Measurements from ENCODE around the gene LIFR. TPM values are rescaled to one million over a fixed set of nuclear protein-coding genes. Genes with fewer than 3 reads are reported as not detected.
A peak's percentile ranks its signal among the peaks of the same experiment; 100 is the strongest.

LIFR gene
- total and polyA plus RNA-seq, 12 donors: 6.0 to 58.8 (median 41.8) TPM

GRCh38 chr5:38581597-38581996 is 25.2 kb upstream of the LIFR start:
- TF ChIP-seq, protein P1, sequence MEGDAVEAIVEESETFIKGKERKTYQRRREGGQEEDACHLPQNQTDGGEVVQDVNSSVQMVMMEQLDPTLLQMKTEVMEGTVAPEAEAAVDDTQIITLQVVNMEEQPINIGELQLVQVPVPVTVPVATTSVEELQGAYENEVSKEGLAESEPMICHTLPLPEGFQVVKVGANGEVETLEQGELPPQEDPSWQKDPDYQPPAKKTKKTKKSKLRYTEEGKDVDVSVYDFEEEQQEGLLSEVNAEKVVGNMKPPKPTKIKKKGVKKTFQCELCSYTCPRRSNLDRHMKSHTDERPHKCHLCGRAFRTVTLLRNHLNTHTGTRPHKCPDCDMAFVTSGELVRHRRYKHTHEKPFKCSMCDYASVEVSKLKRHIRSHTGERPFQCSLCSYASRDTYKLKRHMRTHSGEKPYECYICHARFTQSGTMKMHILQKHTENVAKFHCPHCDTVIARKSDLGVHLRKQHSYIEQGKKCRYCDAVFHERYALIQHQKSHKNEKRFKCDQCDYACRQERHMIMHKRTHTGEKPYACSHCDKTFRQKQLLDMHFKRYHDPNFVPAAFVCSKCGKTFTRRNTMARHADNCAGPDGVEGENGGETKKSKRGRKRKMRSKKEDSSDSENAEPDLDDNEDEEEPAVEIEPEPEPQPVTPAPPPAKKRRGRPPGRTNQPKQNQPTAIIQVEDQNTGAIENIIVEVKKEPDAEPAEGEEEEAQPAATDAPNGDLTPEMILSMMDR (IDR thresholded peaks at IDR 0.05): no peak
- Histone ChIP-seq H3K27me3 (no peaks in the 10 kb centered on the region), H3K9me3 (no peaks in the 10 kb centered on the region), H3K27ac (no peak overlapping the region), H3K4me1 (peaks cover 0 to 8% (median 0%) of the 10 kb centered on the region in 9 donors), H3K36me3 (no peaks in the 10 kb centered on the region), H3K4me3 (no peak overlapping the region)
- ATAC-seq (no peak), DNase-seq (no peak)
- WGBS, 2 donors: 98% methylated on average over 4 of the region's 4 CpGs
- intact Hi-C loops (cut with DNase I): no loop called here

GRCh38 chr5:38579105-38579504 is 22.7 kb upstream of the LIFR start:
- no peaks in the 10 kb centered on the region for H3K36me3 ChIP-seq
- peaks cover 0 to 22% (median 0%) of the 10 kb centered on the region in 9 donors for H3K4me1 ChIP-seq
- intact Hi-C loops (cut with DNase I): loop anchor here in 2 of 10 donors (10.0 kb wide), 2 partner anchors 76 to 86 kb away; no protein-coding TSS in a partner anchor
- H3K27ac ChIP-seq: no peak overlapping the region
- no peak for ATAC-seq
- 98 to 99% methylated on average over 2 of the region's 2 CpGs for WGBS, 2 donors
- no peaks in the 10 kb centered on the region for H3K9me3 ChIP-seq
- TF ChIP-seq, protein P1 (IDR thresholded peaks at IDR 0.05): no peak
- H3K27me3 ChIP-seq: no peaks in the 10 kb centered on the region
- no peak for DNase-seq
- no peak overlapping the region for H3K4me3 ChIP-seq

DNA sequence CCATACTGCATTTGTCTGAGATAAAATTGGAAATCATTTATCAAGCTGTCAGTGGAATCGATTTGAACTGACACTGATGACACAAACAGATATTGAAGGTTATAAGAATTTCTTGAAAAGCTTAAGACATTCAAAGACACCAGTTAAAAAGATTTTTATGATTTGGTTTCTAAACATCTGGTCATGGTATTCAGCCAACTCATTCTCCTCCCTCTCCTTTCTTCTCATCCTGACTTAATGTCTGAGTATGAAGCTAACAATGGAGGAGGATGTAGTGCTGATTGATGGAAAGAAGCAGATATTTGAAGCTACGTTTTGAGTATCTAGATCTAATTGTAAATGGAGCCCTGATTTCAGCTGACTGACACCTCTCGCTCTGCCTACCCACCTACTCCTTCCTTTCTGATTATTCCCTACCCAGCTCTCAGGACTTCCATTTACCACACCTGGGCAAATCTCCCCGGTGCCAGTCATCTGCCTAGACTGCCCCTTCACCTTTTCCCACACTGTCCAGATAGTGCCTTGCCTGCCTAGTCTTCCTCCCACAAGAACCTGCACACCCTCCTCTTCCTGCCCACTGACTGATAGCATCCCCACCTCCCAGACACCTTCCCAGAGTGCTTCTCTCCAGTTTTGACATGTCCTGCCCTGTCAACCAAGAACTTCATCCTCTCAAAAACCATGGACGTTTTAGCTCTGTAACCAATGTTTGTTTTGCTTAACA is 20.7 kb upstream of the LIFR start:
- Histone ChIP-seq H3K36me3 (no peaks in the 10 kb centered on the region), H3K27me3 (no peaks in the 10 kb centered on the region), H3K27ac (peak overlapping the region in 2 of 10 donors; percentile 61 to 69), H3K4me1 (peaks cover 0 to 16% (median 0%) of the 10 kb centered on the region in 9 donors), H3K4me3 (no peak overlapping the region), H3K9me3 (no peaks in the 10 kb centered on the region)
- TF ChIP-seq, protein P1 (IDR thresholded peaks at IDR 0.05): no peak
- DNase-seq: no peak
- 51% methylated on average over 5 of the region's 5 CpGs for WGBS, 2 donors
- ATAC-seq: peak in 2 of 8 donors; percentile 10 to 24
- intact Hi-C loops (cut with DNase I): loop anchor here in 2 of 10 donors (10.0 kb wide), 2 partner anchors 78 to 88 kb away; no protein-coding TSS in a partner anchor

GRCh38 chr5:38576442-38576841 is 20.0 kb upstream of the LIFR start:
- DNase-seq (peak in 1 of 2 donors; percentile 49), ATAC-seq (peak; percentile 72 to 96 (median 94))
- Histone ChIP-seq H3K4me1 (peaks cover 0 to 16% (median 0%) of the 10 kb centered on the region in 9 donors), H3K27ac (peak overlapping the region in 7 of 10 donors; percentile 15 to 69 (median 53)), H3K36me3 (no peaks in the 10 kb centered on the region), H3K9me3 (no peaks in the 10 kb centered on the region), H3K4me3 (no peak overlapping the region), H3K27me3 (no peaks in the 10 kb centered on the region)
- intact Hi-C loops (cut with DNase I): loop anchor here in 2 of 10 donors (10.0 kb wide), 2 partner anchors 78 to 88 kb away; no protein-coding TSS in a partner anchor
- WGBS, 2 donors: 34 to 53% methylated on average over 7 of the region's 7 CpGs
- TF ChIP-seq, protein P1 (IDR thresholded peaks at IDR 0.05): no peak
